ENCODE measurements around the gene CREB5. TPM values are rescaled to one million over a fixed set of nuclear protein-coding genes. Genes with fewer than 3 reads are reported as not detected.

CREB5 gene
- total RNA-seq, 1 donor from 2014 or later: 8.9 TPM

DNA sequence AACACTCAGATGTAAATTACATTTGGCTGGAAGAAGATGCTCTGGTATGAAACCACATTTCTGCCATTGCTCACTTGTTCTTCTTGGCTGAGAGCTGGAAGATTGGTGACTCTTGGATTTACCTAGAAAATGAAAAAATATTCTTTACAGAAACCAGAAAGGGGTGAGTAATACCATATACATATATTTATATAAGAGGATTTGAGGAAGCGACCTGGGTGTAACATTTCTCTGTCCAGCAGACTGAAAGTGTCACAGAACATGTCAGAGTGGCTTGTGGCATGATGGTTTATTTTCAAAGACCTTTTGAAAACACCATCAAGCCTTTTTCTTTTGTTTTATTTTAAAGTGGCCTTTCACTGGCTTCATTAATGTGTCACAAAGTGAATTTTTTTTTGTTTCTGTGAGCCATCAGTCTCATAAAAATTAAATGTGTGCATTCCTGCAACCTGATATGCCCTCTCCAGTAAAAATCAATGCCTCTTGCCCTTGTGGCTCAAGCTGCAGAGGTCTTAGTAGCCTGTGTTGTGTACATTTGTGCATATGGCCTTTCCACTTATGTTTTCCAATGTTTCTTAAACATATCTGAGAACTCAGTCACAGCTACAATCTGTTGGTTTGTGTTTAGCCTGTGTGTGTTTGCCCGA lies 23.5 kb downstream of the CREB5 start:
- H3K36me3 ChIP-seq: no peaks in the 10 kb centered on the region
- ATAC-seq: no peak
- no peak for TF ChIP-seq CTCF (IDR thresholded peaks at IDR 0.05)
- H3K9me3 ChIP-seq: no peaks in the 10 kb centered on the region
- no peak overlapping the region for H3K4me3 ChIP-seq
- no peaks in the 10 kb centered on the region for H3K4me1 ChIP-seq
- intact Hi-C loops (cut with DNase I): no loop called here
- H3K27me3 ChIP-seq: no peaks in the 10 kb centered on the region
- H3K27ac ChIP-seq: no peak overlapping the region
- DNase-seq: no peak

DNA sequence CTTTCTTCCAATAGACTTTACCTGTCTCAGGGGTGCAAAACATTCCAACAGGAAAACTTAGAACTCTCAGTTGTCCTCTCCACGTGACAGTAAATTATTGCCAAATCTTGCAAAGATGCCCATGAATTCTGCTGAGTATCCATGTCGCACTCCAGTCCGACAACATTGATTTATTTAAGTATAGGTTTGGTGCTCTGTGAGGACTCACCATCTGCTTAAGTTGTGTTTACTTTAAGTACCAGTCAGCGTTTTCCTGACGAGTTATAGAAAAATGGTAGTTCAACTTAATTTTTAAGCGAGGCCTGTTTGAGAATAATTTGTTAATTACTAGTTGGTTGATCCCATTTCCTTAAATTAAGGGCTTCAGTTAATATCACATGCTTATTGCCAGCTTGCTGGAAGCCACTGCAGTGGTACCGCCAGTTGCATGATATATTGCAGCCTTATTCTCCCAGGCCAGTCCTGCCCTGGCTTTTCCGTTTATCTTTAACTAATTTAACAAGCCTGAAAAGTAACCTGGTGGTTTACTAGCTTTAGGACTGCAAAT lies 27.8 kb downstream of the CREB5 start:
- H3K36me3 ChIP-seq: no peaks in the 10 kb centered on the region
- ATAC-seq: no peak

DNA sequence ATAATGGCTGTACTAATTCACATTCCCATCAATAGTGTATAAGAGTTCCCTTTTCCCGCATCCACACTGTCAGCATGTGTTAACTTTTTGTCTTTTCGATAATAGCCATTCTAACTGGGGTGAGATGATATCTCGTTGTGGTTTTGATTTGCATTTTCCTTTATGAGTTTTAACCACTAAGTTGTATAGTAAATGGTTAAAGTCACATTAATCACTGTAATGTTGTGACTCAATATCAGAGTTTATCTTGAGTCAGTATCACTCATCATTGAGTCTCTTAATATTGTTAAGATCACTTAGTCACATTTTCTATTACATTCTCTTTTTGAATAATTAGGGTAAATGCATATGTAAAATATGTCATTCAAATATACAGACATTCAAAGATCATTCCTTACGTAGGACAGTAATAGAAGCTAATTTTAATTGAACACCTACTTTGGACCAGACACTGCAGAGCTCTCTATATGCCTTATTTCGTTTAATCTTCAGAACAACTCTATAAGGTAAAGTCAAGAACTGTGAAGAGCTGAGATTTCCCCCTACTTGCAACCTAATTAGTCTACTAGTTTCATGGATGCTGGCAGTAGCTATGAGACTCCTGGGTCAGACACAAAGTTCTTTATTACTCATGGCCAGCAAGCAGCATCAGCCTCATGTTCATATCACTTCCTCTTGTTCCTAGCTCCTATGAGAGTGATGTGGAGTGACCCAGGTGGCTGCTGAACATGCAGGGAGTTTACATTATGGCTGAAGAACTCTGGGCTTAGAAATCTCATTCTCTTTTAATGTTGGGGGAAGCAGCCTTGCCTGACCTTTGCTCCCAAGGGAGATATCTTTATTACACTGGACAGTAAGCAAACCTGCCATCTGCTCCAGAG lies 30.5 kb downstream of the CREB5 start:
- H3K27ac ChIP-seq: no peak overlapping the region
- TF ChIP-seq CTCF (IDR thresholded peaks at IDR 0.05): no peak
- H3K36me3 ChIP-seq: no peaks in the 10 kb centered on the region
- H3K4me3 ChIP-seq: no peak overlapping the region
- no peaks in the 10 kb centered on the region for H3K9me3 ChIP-seq
- no peaks in the 10 kb centered on the region for H3K27me3 ChIP-seq
- ATAC-seq (no peak), DNase-seq (no peak)
- intact Hi-C loops (cut with DNase I): no loop called here
- H3K4me1 ChIP-seq: no peaks in the 10 kb centered on the region

More for the DNA sequence above, 27.8 kb downstream of the CREB5 start:
- H3K9me3 ChIP-seq: no peaks in the 10 kb centered on the region
- H3K4me1 ChIP-seq: no peaks in the 10 kb centered on the region
- no peak for DNase-seq
- TF ChIP-seq CTCF (IDR thresholded peaks at IDR 0.05): no peak
- intact Hi-C loops (cut with DNase I): no loop called here
- no peaks in the 10 kb centered on the region for H3K27me3 ChIP-seq
- H3K27ac ChIP-seq: no peak overlapping the region
- no peak overlapping the region for H3K4me3 ChIP-seq

DNA sequence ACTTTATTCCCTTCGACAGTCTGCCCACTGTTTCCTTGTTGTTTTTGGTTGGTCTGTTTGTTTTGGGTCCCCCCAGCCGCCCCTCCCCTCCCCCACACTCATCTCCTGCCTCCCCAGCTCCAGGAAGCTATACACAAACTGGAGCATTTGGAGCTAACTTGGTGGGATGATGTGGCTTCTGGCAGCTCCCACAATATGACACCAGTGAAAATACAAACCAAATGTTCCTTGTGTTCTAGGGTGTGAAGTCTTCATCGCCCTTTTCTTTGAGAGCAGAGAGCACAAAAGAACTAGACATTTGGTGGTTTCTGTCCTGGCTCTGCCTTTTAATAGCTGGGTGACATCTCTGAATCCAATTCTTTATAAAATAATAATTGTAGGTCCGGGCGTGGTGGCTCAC lies 33.8 kb downstream of the CREB5 start:
- intact Hi-C loops (cut with DNase I): no loop called here
- Histone ChIP-seq H3K9me3 (no peaks in the 10 kb centered on the region), H3K4me1 (no peaks in the 10 kb centered on the region), H3K4me3 (no peak overlapping the region), H3K27me3 (no peaks in the 10 kb centered on the region), H3K36me3 (no peaks in the 10 kb centered on the region), H3K27ac (no peak overlapping the region)
- no peak for TF ChIP-seq CTCF (IDR thresholded peaks at IDR 0.05)
- DNase-seq (no peak), ATAC-seq (no peak)

DNA sequence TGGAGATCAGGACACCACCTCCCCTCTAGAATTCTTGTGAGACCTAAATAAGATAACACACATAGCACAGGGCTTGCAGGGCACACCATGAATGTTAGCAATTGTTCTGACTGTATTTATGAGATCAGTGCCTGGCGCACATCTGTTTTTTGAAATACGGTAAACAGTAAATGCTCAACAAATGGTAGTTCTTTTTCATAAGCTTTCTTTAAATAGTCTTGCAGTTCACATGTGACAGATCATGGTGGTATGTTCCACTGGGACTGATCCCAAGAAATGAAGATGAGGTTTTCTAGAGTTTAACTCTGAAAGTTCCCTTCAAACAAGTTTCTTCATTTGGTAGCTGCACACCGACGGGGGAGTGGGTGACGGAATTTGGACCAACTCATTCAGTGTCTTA lies 34.8 kb downstream of the CREB5 start:
- Histone ChIP-seq H3K4me3 (no peak overlapping the region), H3K9me3 (no peaks in the 10 kb centered on the region), H3K4me1 (no peaks in the 10 kb centered on the region), H3K27me3 (no peaks in the 10 kb centered on the region), H3K36me3 (no peaks in the 10 kb centered on the region), H3K27ac (no peak overlapping the region)
- no peak for TF ChIP-seq CTCF (IDR thresholded peaks at IDR 0.05)
- DNase-seq: no peak
- ATAC-seq: no peak
- intact Hi-C loops (cut with DNase I): no loop called here
